GM12878 (cell line): Measurements from ENCODE around the gene S100A9. TPM values are rescaled to one million over a fixed set of nuclear protein-coding genes. Genes with fewer than 3 reads are reported as not detected.

Experiments
- ATAC-seq: fragments of 200-7000 bp; cut with Tn5 transposase; 3 replicates; pipeline ENCODE4 v1.9.1; 2020; ENCODE audit warnings: mild to moderate bottlenecking, moderate library complexity
- BruUV-seq: library from RNA; stranded (reverse); fragments of 400-500 nt; replicated peaks from 2 replicates; lab custom pipeline; 2021; lab: Mats Ljungman, UMichigan
- CTCF ChIA-PET: fragments of 300-600 bp; sonication (Branson Sonifier 250); formaldehyde crosslinking; extraction: SDS; loops from one replicate; lab custom pipeline; 2021; ENCODE audit warnings: inconsistent platforms; lab: Yijun Ruan, JAX
- POLR2A ChIA-PET: fragments of 350-600 bp; formaldehyde crosslinking; extraction: SDS; loops from one replicate; lab custom pipeline; 2021; ENCODE audit warnings: inconsistent platforms; lab: Charles Lee
- RAD21 ChIA-PET: fragments of 300-600 bp; sonication (Branson Sonifier 250); formaldehyde crosslinking; loops from one replicate; lab custom pipeline; 2023; ENCODE audit warnings: antibody characterized with exemption; ENCODE audit not compliant: unreplicated experiment; lab: Charles Lee
- SMC1A ChIA-PET: fragments of 300-600 bp; sonication (Branson Sonifier 250); formaldehyde crosslinking; loops from one replicate; lab custom pipeline; 2023; ENCODE audit not compliant: unreplicated experiment, uncharacterized antibody; lab: Charles Lee
- DNase-seq: peaks from one replicate; pipeline ENCODE4 v3.0.0-alpha.2; 2011; ENCODE audit warnings: low read depth, low spot score
- FAIRE-seq: peaks from 3 replicates; lab custom pipeline; 2011; peaks lifted over from hg19 to GRCh38; lab: Jason Lieb, UNC
- H2AFZ ChIP-seq: 2 replicates; pipeline ENCODE4 v1.6.0; 2011; ENCODE audit warnings: low read depth, low read length, control low read depth; ENCODE audit not compliant: control insufficient read depth
- H3K27ac ChIP-seq: 2 replicates; pipeline ENCODE4 v1.5.1; 2011; ENCODE audit warnings: control low read depth; ENCODE audit not compliant: control insufficient read depth, insufficient read depth
- H3K27me3 ChIP-seq, 2 experiments: replicated peaks in 1 of 2; 2 replicates each; pipeline versions ENCODE4 v1.6.0 to v1.6.1; 2011; ENCODE audit warnings: low read length in 1 of 2; ENCODE audit not compliant: control insufficient read depth in 2 of 2, insufficient read depth in 2 of 2
- H3K36me3 ChIP-seq, 2 experiments: 2 replicates each; pipeline ENCODE4 v1.5.1; 2011; ENCODE audit warnings: low read length in 1 of 2; ENCODE audit not compliant: control insufficient read depth in 2 of 2, insufficient read depth in 2 of 2
- H3K4me1 ChIP-seq: 2 replicates; pipeline ENCODE4 v1.6.1; 2011; ENCODE audit warnings: mild to moderate bottlenecking, low read length, moderate library complexity, mixed read lengths; ENCODE audit not compliant: control insufficient read depth, insufficient read depth
- H3K4me2 ChIP-seq: 2 replicates; pipeline ENCODE4 v1.6.0; 2011; ENCODE audit warnings: control low read depth; ENCODE audit not compliant: control insufficient read depth, insufficient read depth
- H3K4me3 ChIP-seq: fragments of 200-600 bp; sonication (generic); 2 replicates; pipeline ENCODE4 v1.5.1; 2016
- H3K79me2 ChIP-seq: 2 replicates; pipeline ENCODE4 v1.6.0; 2011; ENCODE audit warnings: low read length; ENCODE audit not compliant: control insufficient read depth, insufficient read depth
- H3K9ac ChIP-seq: 2 replicates; pipeline ENCODE4 v1.8.0; 2011; ENCODE audit warnings: low read length, control low read depth, mixed read lengths; ENCODE audit not compliant: control insufficient read depth, insufficient read depth
- H3K9me3 ChIP-seq: replicated peaks from 3 replicates; pipeline ENCODE4 v1.5.1; 2011; ENCODE audit warnings: mild to moderate bottlenecking, low read length; ENCODE audit not compliant: control insufficient read depth, insufficient read depth
- H4K20me1 ChIP-seq: 2 replicates; pipeline ENCODE4 v1.6.0; 2011; ENCODE audit not compliant: control insufficient read depth, insufficient read depth
- DPF2 ChIP-seq: fragments of 450-650 bp; IDR thresholded peaks from 2 replicates; pipeline ENCODE4 v1.6.1; 2017; ENCODE audit warnings: mild to moderate bottlenecking
- EED ChIP-seq: sonication (generic); IDR thresholded peaks from 2 replicates; pipeline ENCODE4 v1.6.1; 2016; ENCODE audit warnings: antibody characterized with exemption, low read depth
- IKZF1 ChIP-seq: fragments of 450-650 bp; conservative IDR thresholded peaks from 2 replicates; pipeline ENCODE4 v1.6.1; 2017; ENCODE audit warnings: antibody characterized with exemption, mild to moderate bottlenecking
- IKZF2 ChIP-seq, 2 experiments: fragments of 450-650 bp; IDR thresholded peaks; 2 replicates each; pipeline ENCODE4 v1.6.1; 2017; ENCODE audit warnings: mild to moderate bottlenecking in 2 of 2, moderate library complexity in 2 of 2
- IRF4 ChIP-seq: IDR thresholded peaks from 2 replicates; pipeline ENCODE4 v1.6.1; 2011; ENCODE audit warnings: low read depth, low read length
- JUNB ChIP-seq: IDR thresholded peaks from 2 replicates; pipeline ENCODE4 v1.6.1; 2016; ENCODE audit warnings: antibody characterized with exemption, mild to moderate bottlenecking
- JUND ChIP-seq: IDR thresholded peaks from 2 replicates; pipeline ENCODE4 v1.6.1; 2012; ENCODE audit warnings: low read depth, mild to moderate bottlenecking, low read length, improper control_type of control experiment, moderate library complexity
- MEF2B ChIP-seq: fragments of 450-650 bp; IDR thresholded peaks from 2 replicates; pipeline ENCODE4 v1.6.1; 2018; ENCODE audit warnings: mild to moderate bottlenecking, moderate library complexity; ENCODE audit not compliant: partially characterized antibody, poor library complexity, severe bottlenecking
- MYC ChIP-seq: IDR thresholded peaks from 2 replicates; pipeline ENCODE4 v1.6.1; 2011; ENCODE audit warnings: mild to moderate bottlenecking, low read length, moderate library complexity, inconsistent platforms; ENCODE audit not compliant: insufficient read depth, insufficient replicate concordance, insufficient read length, severe bottlenecking
- NR2C1 ChIP-seq: fragments of 450-650 bp; IDR thresholded peaks from 2 replicates; pipeline ENCODE4 v1.6.1; 2017; ENCODE audit warnings: antibody characterized with exemption, mild to moderate bottlenecking, moderate library complexity
- RUNX3 ChIP-seq: IDR thresholded peaks from 2 replicates; pipeline ENCODE4 v1.6.1; 2012; ENCODE audit warnings: low read length, inconsistent platforms
- TCF12 ChIP-seq: IDR thresholded peaks from 2 replicates; pipeline ENCODE4 v1.6.1; 2011; ENCODE audit warnings: low read depth, mild to moderate bottlenecking, low read length
- ZNF24 ChIP-seq: fragments of 450-650 bp; IDR thresholded peaks from 2 replicates; pipeline ENCODE4 v1.6.1; 2017; ENCODE audit warnings: antibody characterized with exemption, mild to moderate bottlenecking
- ZNF274 ChIP-seq: IDR thresholded peaks from one replicate; pipeline ENCODE4 v1.8.0; 2011; ENCODE audit not compliant: insufficient read length, insufficient read depth
- WGBS: methylation state at CpG from one replicate; pipeline ENCODE4 v1.1.6; 2016; ENCODE audit warnings: low lambda C conversion rate; ENCODE audit not compliant: insufficient replicate concordance, insufficient coverage; ENCODE audit errors: missing lambda C conversion rate; 5-methylcytosine and 5-hydroxymethylcytosine counted together
- in situ Hi-C: fragments of 300-500 bp; cut with MboI; formaldehyde crosslinking; loops from 9 replicates; pipeline ENCODE4 v1.14.3; 2018; ENCODE audit warnings: mixed read lengths
- intact Hi-C: fragments of 100-400 bp; cut with micrococcal nuclease; formaldehyde crosslinking; loops from one replicate; pipeline ENCODE4 v1.14.2; 2022; ENCODE audit not compliant: unreplicated experiment
- polyA plus RNA-seq, 11 experiments: library from polyadenylated mRNA; depleted of rRNA in 4 of 11; unstranded in 6 of 11; stranded (reverse) in 5 of 11; fragments of >200 nt; fragmentation: Nextera tagmentation in 4 of 11; fragmentation: Illumina TruSeq in 1 of 11; extraction: Ambion mirVana in 4 of 11; extraction: Trizol in 1 of 11; gene quantifications; 1 replicate in 1 of 11; 2 replicates in 10 of 11; pipeline versions ENCODE4 v1.2.1 to v1.2.3, GENCODE V29; 2011 to 2016; ENCODE audit warnings: inconsistent platforms in 2 of 11, missing spikeins in 2 of 11, low read depth in 1 of 11
- total RNA-seq, 4 experiments: library from RNA; depleted of rRNA in 3 of 4; stranded (reverse); fragments of >200 nt in 3 of 4; fragmentation: Illumina TruSeq in 1 of 4; extraction: Trizol in 1 of 4; gene quantifications; 2 replicates each; pipeline versions ENCODE4 v1.2.1 to v1.2.3, GENCODE V29; 2013 to 2021

The S100A9 gene
- total and polyA plus RNA-seq, 10 of the 15 experiments (the other 5 are each of a cell fraction or from before 2014, with no cell fraction given), result 0.22 to 1.7 (median 0.49) TPM; not detected in 3

GRCh38 chr1:153354515-153355193 lies 3.0 kb upstream of the S100A9 start:
- H3K4me2 ChIP-seq, result no peak overlapping the region
- DNase-seq (no peak), ATAC-seq (peak; percentile 39)
- intact Hi-C loops, result loop anchor here (1.0 kb wide), 1 partner anchor 50 kb away; no protein-coding TSS in a partner anchor
- ChIA-PET RAD21 (interaction anchor here (0.6 to 8.4 kb wide), 9 partner anchors 7 to 213 kb away, joined by 3 to 94 read pairs (median 5); partner anchors contain the start of gene PGLYRP3), CTCF (interaction anchor here (0.7 to 8.6 kb wide), 35 partner anchors 7 to 218 kb away, joined by 3 to 326 read pairs (median 5); partner anchors contain the start of gene PGLYRP3), SMC1A (interaction anchor here (0.8 to 6.2 kb wide), 9 partner anchors 9 to 218 kb away, joined by 3 to 106 read pairs (median 4); no protein-coding TSS in a partner anchor), POLR2A (no interaction called here)
- no peaks in the 10 kb centered on the region for H3K36me3 ChIP-seq
- H4K20me1 ChIP-seq, result no peaks in the 10 kb centered on the region
- H3K9me3 ChIP-seq, result no peaks in the 10 kb centered on the region
- H3K27ac ChIP-seq, result no peak overlapping the region
- WGBS, result 16% methylated on average over 8 of the region's 8 CpGs
- in situ Hi-C loops, result loop anchor here (5.0 kb wide), 1 partner anchor 143 kb away; no protein-coding TSS in a partner anchor
- no peak overlapping the region for H3K9ac ChIP-seq
- peaks cover 9% of the 10 kb centered on the region for H3K4me1 ChIP-seq
- no peak overlapping the region for H2AFZ ChIP-seq
- no TSS peak for BruUV-seq
- TF ChIP-seq NR2C1 (no peak), MYC (no peak), TCF12 (0 out of 2 replicates have a peak, but pooled peaks have one; percentile 55), EED (peak; percentile 18; the same call in 1 of the 2 replicates), JUND (peak; percentile 52; the same call in 1 of the 2 replicates), IRF4 (peak; percentile 73), JUNB (peak; percentile 66), IKZF2 (IDR thresholded peaks at IDR 0.05) (peak; percentile 28 to 47; a peak in 1 of 4 replicates), ZNF274 (no peak), IKZF1 (peak; percentile 63), DPF2 (0 out of 2 replicates have a peak, but pooled peaks have one; percentile 28), RUNX3 (peak; percentile 62), ZNF24 (0 out of 2 replicates have a peak, but pooled peaks have one; percentile 53), MEF2B (no peak)
- TF ChIP-seq, all 136 proteins: peak for 10
- no peak for FAIRE-seq
- Histone ChIP-seq H3K79me2 (no peaks in the 10 kb centered on the region), H3K27me3 (no peaks in the 10 kb centered on the region), H3K4me3 (no peak overlapping the region)
